Measurements from ENCODE around the gene GPR78.

Gene GPR78

GRCh38 chr4:8539661-8540060 lies 40.5 kb upstream of the GPR78 start:
- H3K4me3 ChIP-seq (ENCODE audit: insufficient read depth, low read depth, low read length, poor library complexity, severe bottlenecking), result no peak overlapping the region
- H3K4me1 ChIP-seq (ENCODE audit: control insufficient read depth, insufficient read depth, low read length, poor library complexity, severe bottlenecking), result no peaks in the 10 kb centered on the region
- no peak for DNase-seq
- no peak overlapping the region for H3K27ac ChIP-seq (ENCODE audit: insufficient read depth, low read length, poor library complexity, severe bottlenecking)
- no peaks in the 10 kb centered on the region for H3K27me3 ChIP-seq (replicated peaks; ENCODE audit: control insufficient read depth, insufficient read depth, low read length, poor library complexity, severe bottlenecking)
- H3K9me3 ChIP-seq (ENCODE audit: control insufficient read depth, low read length), result no peaks in the 10 kb centered on the region
- H3K36me3 ChIP-seq (ENCODE audit: control insufficient read depth, insufficient read depth, low read length), result no peaks in the 10 kb centered on the region

DNA sequence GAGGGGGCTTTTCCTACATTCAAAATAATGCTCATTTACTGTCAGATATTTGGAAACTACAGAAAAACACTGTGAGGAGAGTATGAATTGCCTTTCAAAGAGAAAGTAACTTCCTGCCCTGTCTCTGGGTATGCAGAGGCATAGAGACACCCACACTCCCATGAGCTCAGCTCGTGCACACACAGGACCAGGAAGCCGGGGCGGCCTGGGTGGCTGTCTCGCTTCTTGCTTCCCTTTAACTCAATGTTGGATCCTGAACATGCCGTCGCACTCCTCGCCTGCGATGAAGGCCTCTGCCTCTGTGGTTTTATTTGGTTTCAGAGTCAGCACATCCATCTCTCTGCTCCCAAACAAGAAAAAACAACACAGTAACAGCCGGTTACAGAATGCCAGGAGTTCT lies 40.1 kb upstream of the GPR78 start:
- Histone ChIP-seq H3K36me3 (ENCODE audit: control insufficient read depth, insufficient read depth, low read length) (no peaks in the 10 kb centered on the region), H3K27ac (ENCODE audit: insufficient read depth, low read length, poor library complexity, severe bottlenecking) (no peak overlapping the region), H3K9me3 (ENCODE audit: control insufficient read depth, low read length) (no peaks in the 10 kb centered on the region), H3K4me1 (ENCODE audit: control insufficient read depth, insufficient read depth, low read length, poor library complexity, severe bottlenecking) (no peaks in the 10 kb centered on the region), H3K4me3 (ENCODE audit: insufficient read depth, low read depth, low read length, poor library complexity, severe bottlenecking) (no peak overlapping the region), H3K27me3 (replicated peaks; ENCODE audit: control insufficient read depth, insufficient read depth, low read length, poor library complexity, severe bottlenecking) (no peaks in the 10 kb centered on the region)
- DNase-seq, result no peak

DNA sequence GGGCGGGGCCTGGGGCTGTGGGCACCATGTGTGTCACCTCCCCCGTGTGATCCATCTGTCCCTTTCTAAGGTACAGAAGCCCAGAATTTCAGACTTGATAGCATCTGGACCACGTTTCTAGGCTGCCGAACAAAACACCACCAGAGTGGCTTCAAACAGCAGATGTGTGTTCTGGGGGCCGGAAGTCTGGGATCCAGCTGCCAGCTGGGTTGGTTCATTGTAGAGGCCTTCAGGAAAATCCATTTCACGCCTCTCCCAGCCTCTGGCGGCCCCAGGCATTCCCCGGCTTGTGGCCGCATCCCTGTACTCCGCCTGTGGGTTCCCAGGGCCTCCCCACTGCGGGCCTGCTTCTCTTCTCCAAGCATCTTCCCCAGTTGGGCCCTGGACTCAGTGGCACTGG lies 39.6 kb upstream of the GPR78 start:
- no peak for DNase-seq
- no peaks in the 10 kb centered on the region for H3K27me3 ChIP-seq (replicated peaks; ENCODE audit: control insufficient read depth, insufficient read depth, low read length, poor library complexity, severe bottlenecking)
- H3K36me3 ChIP-seq (ENCODE audit: control insufficient read depth, insufficient read depth, low read length), result no peaks in the 10 kb centered on the region
- H3K9me3 ChIP-seq (ENCODE audit: control insufficient read depth, low read length), result no peaks in the 10 kb centered on the region
- H3K27ac ChIP-seq (ENCODE audit: insufficient read depth, low read length, poor library complexity, severe bottlenecking), result no peak overlapping the region
- no peaks in the 10 kb centered on the region for H3K4me1 ChIP-seq (ENCODE audit: control insufficient read depth, insufficient read depth, low read length, poor library complexity, severe bottlenecking)
- H3K4me3 ChIP-seq (ENCODE audit: insufficient read depth, low read depth, low read length, poor library complexity, severe bottlenecking), result no peak overlapping the region

- no peaks in the 10 kb centered on the region for H3K36me3 ChIP-seq (ENCODE audit: control insufficient read depth, insufficient read depth, low read length)
- no peaks in the 10 kb centered on the region for H3K9me3 ChIP-seq (ENCODE audit: control insufficient read depth, low read length)
- H3K4me1 ChIP-seq (ENCODE audit: control insufficient read depth, insufficient read depth, low read length, poor library complexity, severe bottlenecking), result no peaks in the 10 kb centered on the region
- H3K27ac ChIP-seq (ENCODE audit: insufficient read depth, low read length, poor library complexity, severe bottlenecking), result no peak overlapping the region
- H3K27me3 ChIP-seq (replicated peaks; ENCODE audit: control insufficient read depth, insufficient read depth, low read length, poor library complexity, severe bottlenecking), result no peaks in the 10 kb centered on the region
- no peak overlapping the region for H3K4me3 ChIP-seq (ENCODE audit: insufficient read depth, low read depth, low read length, poor library complexity, severe bottlenecking)
- DNase-seq, result no peak
These were observed 39.2 kb upstream of the GPR78 start for GRCh38 chr4:8540991-8541390.

GRCh38 chr4:8541981-8542715 lies 38.0 kb upstream of the GPR78 start:
- no peaks in the 10 kb centered on the region for H3K9me3 ChIP-seq (ENCODE audit: control insufficient read depth, low read length)
- DNase-seq, result no peak

GRCh38 chr4:8542776-8543525 lies 37.2 kb upstream of the GPR78 start:
- Histone ChIP-seq H3K4me3 (ENCODE audit: insufficient read depth, low read depth, low read length, poor library complexity, severe bottlenecking) (no peak overlapping the region), H3K27me3 (replicated peaks; ENCODE audit: control insufficient read depth, insufficient read depth, low read length, poor library complexity, severe bottlenecking) (no peaks in the 10 kb centered on the region), H3K36me3 (ENCODE audit: control insufficient read depth, insufficient read depth, low read length) (no peaks in the 10 kb centered on the region), H3K4me1 (ENCODE audit: control insufficient read depth, insufficient read depth, low read length, poor library complexity, severe bottlenecking) (no peaks in the 10 kb centered on the region), H3K27ac (ENCODE audit: insufficient read depth, low read length, poor library complexity, severe bottlenecking) (no peak overlapping the region), H3K9me3 (ENCODE audit: control insufficient read depth, low read length) (no peaks in the 10 kb centered on the region)
- DNase-seq, result no peak

More at GRCh38 chr4:8541981-8542715, 38.0 kb upstream of the GPR78 start:
- Histone ChIP-seq H3K36me3 (ENCODE audit: control insufficient read depth, insufficient read depth, low read length) (no peaks in the 10 kb centered on the region), H3K4me1 (ENCODE audit: control insufficient read depth, insufficient read depth, low read length, poor library complexity, severe bottlenecking) (no peaks in the 10 kb centered on the region), H3K27ac (ENCODE audit: insufficient read depth, low read length, poor library complexity, severe bottlenecking) (no peak overlapping the region), H3K4me3 (ENCODE audit: insufficient read depth, low read depth, low read length, poor library complexity, severe bottlenecking) (no peak overlapping the region), H3K27me3 (replicated peaks; ENCODE audit: control insufficient read depth, insufficient read depth, low read length, poor library complexity, severe bottlenecking) (no peaks in the 10 kb centered on the region)

GRCh38 chr4:8543623-8544022 lies 36.6 kb upstream of the GPR78 start:
- Histone ChIP-seq H3K4me1 (ENCODE audit: control insufficient read depth, insufficient read depth, low read length, poor library complexity, severe bottlenecking) (no peaks in the 10 kb centered on the region), H3K4me3 (ENCODE audit: insufficient read depth, low read depth, low read length, poor library complexity, severe bottlenecking) (no peak overlapping the region), H3K36me3 (ENCODE audit: control insufficient read depth, insufficient read depth, low read length) (no peaks in the 10 kb centered on the region), H3K9me3 (ENCODE audit: control insufficient read depth, low read length) (no peaks in the 10 kb centered on the region), H3K27ac (ENCODE audit: insufficient read depth, low read length, poor library complexity, severe bottlenecking) (no peak overlapping the region), H3K27me3 (replicated peaks; ENCODE audit: control insufficient read depth, insufficient read depth, low read length, poor library complexity, severe bottlenecking) (no peaks in the 10 kb centered on the region)
- DNase-seq, result no peak

DNA sequence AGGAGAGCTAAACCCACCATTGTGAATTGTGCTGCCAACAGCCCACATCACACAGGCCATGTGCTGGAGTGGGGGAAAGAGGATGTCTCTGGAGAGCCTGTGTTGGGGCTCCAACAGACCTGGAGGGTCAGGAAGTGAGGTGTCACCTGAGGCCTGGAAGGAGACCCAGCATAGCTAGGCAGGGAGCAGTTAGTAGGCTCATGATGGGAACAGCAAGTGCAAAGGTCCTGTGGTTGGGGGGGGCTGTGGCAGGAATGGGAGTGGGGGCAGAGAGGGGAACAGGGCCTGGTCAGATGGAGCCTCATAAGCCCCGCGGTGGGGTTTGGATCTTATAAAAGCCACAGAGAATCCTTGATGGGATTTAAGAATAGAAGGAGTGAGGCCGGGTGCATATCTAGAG lies 35.9 kb upstream of the GPR78 start:
- no peaks in the 10 kb centered on the region for H3K9me3 ChIP-seq (ENCODE audit: control insufficient read depth, low read length)
- H3K27me3 ChIP-seq (replicated peaks; ENCODE audit: control insufficient read depth, insufficient read depth, low read length, poor library complexity, severe bottlenecking), result no peaks in the 10 kb centered on the region
- H3K4me3 ChIP-seq (ENCODE audit: insufficient read depth, low read depth, low read length, poor library complexity, severe bottlenecking), result no peak overlapping the region
- H3K4me1 ChIP-seq (ENCODE audit: control insufficient read depth, insufficient read depth, low read length, poor library complexity, severe bottlenecking), result no peaks in the 10 kb centered on the region
- H3K27ac ChIP-seq (ENCODE audit: insufficient read depth, low read length, poor library complexity, severe bottlenecking), result no peak overlapping the region
- no peaks in the 10 kb centered on the region for H3K36me3 ChIP-seq (ENCODE audit: control insufficient read depth, insufficient read depth, low read length)
- no peak for DNase-seq

DNA sequence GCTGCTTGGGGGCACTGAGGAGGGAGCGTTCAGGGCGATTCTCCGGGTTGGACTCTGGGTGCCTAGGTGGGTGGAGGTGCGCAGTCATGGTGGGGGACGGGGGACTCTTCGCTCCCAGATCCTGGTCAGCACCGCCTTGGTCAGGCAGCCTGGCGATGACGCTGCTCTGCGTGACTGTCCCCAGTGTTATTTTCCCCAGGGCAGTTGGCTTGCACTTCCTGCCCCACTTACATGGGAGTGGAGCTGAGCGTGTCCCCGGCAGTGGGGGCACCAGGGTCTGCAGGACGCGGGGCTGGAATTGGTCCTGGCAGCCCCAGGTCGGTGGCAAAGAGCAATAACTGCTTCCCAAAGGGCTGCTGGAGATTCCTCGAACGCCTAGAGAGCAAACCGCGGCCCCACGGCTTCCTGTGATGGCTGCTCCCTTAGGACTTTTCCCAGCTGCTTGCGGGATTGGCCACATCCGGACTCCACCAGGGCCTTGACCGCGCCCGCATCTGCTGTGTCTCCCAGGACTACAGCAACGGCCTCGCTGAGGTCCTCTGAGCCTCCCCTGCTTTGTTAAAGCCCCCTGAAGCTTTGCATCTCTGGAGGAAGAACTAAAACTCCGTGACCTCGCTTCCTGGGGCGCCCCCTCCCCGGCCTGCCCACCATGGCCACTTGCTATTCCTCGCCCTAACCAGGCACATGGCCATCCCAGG lies 35.3 kb upstream of the GPR78 start:
- H3K4me3 ChIP-seq (ENCODE audit: insufficient read depth, low read depth, low read length, poor library complexity, severe bottlenecking), result no peak overlapping the region
- no peaks in the 10 kb centered on the region for H3K36me3 ChIP-seq (ENCODE audit: control insufficient read depth, insufficient read depth, low read length)
- no peaks in the 10 kb centered on the region for H3K27me3 ChIP-seq (replicated peaks; ENCODE audit: control insufficient read depth, insufficient read depth, low read length, poor library complexity, severe bottlenecking)
- no peaks in the 10 kb centered on the region for H3K4me1 ChIP-seq (ENCODE audit: control insufficient read depth, insufficient read depth, low read length, poor library complexity, severe bottlenecking)
- H3K27ac ChIP-seq (ENCODE audit: insufficient read depth, low read length, poor library complexity, severe bottlenecking), result no peak overlapping the region
- DNase-seq, result no peak
- no peaks in the 10 kb centered on the region for H3K9me3 ChIP-seq (ENCODE audit: control insufficient read depth, low read length)

- H3K4me3 ChIP-seq (ENCODE audit: insufficient read depth, low read depth, low read length, poor library complexity, severe bottlenecking), result no peak overlapping the region
- no peaks in the 10 kb centered on the region for H3K27me3 ChIP-seq (replicated peaks; ENCODE audit: control insufficient read depth, insufficient read depth, low read length, poor library complexity, severe bottlenecking)
- no peak for DNase-seq
- H3K36me3 ChIP-seq (ENCODE audit: control insufficient read depth, insufficient read depth, low read length), result no peaks in the 10 kb centered on the region
- H3K4me1 ChIP-seq (ENCODE audit: control insufficient read depth, insufficient read depth, low read length, poor library complexity, severe bottlenecking), result no peaks in the 10 kb centered on the region
- H3K9me3 ChIP-seq (ENCODE audit: control insufficient read depth, low read length), result no peaks in the 10 kb centered on the region
- no peak overlapping the region for H3K27ac ChIP-seq (ENCODE audit: insufficient read depth, low read length, poor library complexity, severe bottlenecking)
These were observed 34.8 kb upstream of the GPR78 start for GRCh38 chr4:8545439-8545765.
